Ishikawa (cell line): ENCODE data around the gene F2R.

Source experiments
- CEBPB ChIP-seq: IDR thresholded peaks from 2 replicates; pipeline ENCODE4 v1.6.1; 2012
- CREB1 ChIP-seq: IDR thresholded peaks from 2 replicates; pipeline ENCODE4 v1.6.1; 2012; ENCODE audit warnings: low read depth
- EGR1 ChIP-seq: IDR thresholded peaks from 2 replicates; pipeline ENCODE4 v1.6.1; 2012
- EP300 ChIP-seq: IDR thresholded peaks from 2 replicates; pipeline ENCODE4 v1.6.1; 2012; ENCODE audit warnings: borderline replicate concordance
- FOXM1 ChIP-seq: IDR thresholded peaks from 2 replicates; pipeline ENCODE4 v1.6.1; 2012; ENCODE audit warnings: low read depth, borderline replicate concordance
- MAX ChIP-seq: IDR thresholded peaks from 2 replicates; pipeline ENCODE4 v1.6.1; 2012
- NFIC ChIP-seq: IDR thresholded peaks from 2 replicates; pipeline ENCODE4 v1.6.1; 2012
- RAD21 ChIP-seq: IDR thresholded peaks from 2 replicates; pipeline ENCODE4 v1.6.1; 2012; ENCODE audit warnings: low read depth
- REST ChIP-seq: IDR thresholded peaks from 2 replicates; pipeline ENCODE4 v1.6.1; 2012; ENCODE audit warnings: low read depth, mild to moderate bottlenecking
- TAF1 ChIP-seq: IDR thresholded peaks from 2 replicates; pipeline ENCODE4 v1.6.1; 2012; ENCODE audit warnings: low read depth, mild to moderate bottlenecking
- TCF12 ChIP-seq: IDR thresholded peaks from 2 replicates; pipeline ENCODE4 v1.6.1; 2012; ENCODE audit warnings: low read depth
- TEAD4 ChIP-seq: IDR thresholded peaks from 2 replicates; pipeline ENCODE4 v1.6.1; 2012
- YY1 ChIP-seq: IDR thresholded peaks from 2 replicates; pipeline ENCODE4 v1.6.1; 2012; ENCODE audit warnings: low read depth
- ZBTB7A ChIP-seq: IDR thresholded peaks from 2 replicates; pipeline ENCODE4 v1.6.1; 2012; ENCODE audit warnings: low read depth
- TF ChIP-seq, protein P1 (sequence below): IDR thresholded peaks from 2 replicates; pipeline ENCODE4 v1.6.1; 2012

The F2R gene

DNA sequence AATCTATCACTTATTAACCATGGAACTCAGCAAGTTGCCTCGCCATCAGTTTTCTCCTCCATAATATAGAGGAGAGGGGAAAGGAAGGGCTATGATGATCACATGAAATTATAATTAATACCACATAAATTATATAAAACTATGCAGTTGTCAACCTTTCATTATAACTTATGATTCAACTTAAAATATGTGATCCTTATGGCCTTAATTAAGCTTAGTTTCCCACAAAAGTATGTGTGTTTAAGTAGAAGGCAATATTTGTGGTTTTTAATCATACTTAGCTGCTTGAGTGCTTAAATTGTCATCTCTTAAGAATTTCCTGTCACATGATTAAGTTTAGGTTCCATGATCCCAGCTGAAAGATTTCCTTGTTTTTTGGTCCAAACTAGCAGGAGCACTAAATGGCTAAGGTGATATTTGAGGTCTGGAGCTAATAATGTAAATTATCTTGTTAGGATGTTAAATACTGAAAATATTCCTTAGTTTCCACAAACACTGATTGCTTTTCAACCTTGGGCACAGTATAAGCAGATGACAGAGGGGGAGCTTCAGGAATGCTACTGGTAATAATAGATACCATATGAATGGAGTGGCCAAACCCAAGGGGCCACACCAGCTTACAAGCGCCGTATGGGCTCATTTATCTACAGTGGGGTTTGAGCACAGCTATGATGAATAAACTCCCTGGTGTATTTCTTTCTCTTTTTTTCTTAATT lies 26.4 kb upstream of the F2R start:
- TF ChIP-seq REST: no peak
- TF ChIP-seq TAF1: no peak
- no peak for TF ChIP-seq MAX
- TF ChIP-seq, protein P1, sequence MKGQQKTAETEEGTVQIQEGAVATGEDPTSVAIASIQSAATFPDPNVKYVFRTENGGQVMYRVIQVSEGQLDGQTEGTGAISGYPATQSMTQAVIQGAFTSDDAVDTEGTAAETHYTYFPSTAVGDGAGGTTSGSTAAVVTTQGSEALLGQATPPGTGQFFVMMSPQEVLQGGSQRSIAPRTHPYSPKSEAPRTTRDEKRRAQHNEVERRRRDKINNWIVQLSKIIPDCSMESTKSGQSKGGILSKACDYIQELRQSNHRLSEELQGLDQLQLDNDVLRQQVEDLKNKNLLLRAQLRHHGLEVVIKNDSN: peak; percentile 65
- no peak for TF ChIP-seq YY1
- no peak for TF ChIP-seq RAD21
- no peak for TF ChIP-seq FOXM1
- TF ChIP-seq CEBPB: no peak
- TF ChIP-seq EGR1: no peak
- no peak for TF ChIP-seq TCF12
- peak; percentile 63 for TF ChIP-seq TEAD4
- 0 out of 2 replicates have a peak, but pooled peaks have one; percentile 6 for TF ChIP-seq NFIC
- no peak for TF ChIP-seq ZBTB7A

DNA sequence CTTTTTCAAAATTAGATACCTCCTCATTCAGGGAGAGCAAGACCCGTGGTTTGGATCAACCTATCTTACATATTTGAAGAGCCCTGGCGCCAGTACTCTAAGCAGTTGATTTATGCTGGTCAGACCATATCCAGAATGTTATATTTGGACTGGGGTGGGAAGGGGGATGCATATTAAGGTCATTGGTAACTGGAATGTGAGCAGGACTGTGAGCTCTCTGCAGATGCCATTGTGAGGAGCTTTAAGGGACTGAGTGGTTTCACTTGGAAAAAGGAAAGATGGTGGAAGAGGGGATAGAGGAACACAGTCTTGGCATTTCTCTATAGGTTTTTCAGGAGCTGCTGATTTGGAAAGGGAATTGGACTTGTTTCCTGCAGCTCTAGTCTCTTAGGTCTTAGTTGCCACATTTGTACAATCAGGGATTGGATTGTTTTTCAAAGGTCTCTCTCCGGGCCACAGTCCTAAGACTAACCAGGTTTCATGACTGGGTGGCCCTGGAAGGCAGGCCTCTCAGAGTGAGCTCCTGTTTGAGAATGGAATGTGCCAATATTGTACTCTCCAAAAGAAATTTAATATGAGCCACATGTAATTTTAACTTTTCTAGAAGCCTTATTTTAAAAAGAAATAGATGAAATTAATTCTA lies 25.8 kb upstream of the F2R start:
- TF ChIP-seq FOXM1 (no peak), EGR1 (no peak), REST (no peak), NFIC (no peak), YY1 (no peak), CREB1 (no peak), EP300 (no peak)

DNA sequence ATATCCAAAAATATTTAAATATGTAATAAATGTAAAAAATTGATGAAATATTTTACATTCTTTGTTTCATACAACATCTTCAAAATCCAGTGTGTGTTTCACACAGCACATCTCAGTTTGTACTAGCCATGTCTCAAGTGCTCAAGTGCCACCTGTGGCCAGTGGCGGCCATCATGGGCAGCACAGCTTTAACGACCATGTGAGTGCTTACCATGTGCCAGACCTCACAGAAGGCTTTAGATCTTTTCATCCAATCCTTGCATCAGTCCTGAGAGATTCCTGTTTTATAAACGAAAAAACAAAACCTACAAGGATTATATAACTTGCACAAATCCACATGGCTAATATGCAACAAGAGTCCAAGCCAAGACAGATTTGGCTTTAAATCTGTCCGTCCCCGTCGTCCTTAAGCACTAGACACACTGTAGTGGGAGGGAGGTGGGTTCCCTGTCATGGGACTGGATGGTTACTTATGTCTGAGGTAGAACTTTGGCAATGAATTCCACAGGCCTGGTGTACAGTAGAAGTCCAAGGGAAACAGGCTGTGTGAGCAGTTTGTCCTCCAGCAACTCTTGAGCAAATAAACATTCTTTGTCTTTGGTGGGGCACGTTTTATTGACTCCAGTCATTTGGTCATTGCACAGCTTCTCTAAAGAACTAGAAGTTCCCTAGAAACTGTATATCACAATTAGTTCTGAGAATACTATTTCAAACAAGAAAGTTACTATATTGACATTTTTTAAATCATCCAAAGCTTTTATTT lies 25.0 kb upstream of the F2R start:
- TF ChIP-seq REST (no peak), FOXM1 (no peak), NFIC (no peak), TEAD4 (no peak), ZBTB7A (no peak), CREB1 (no peak), RAD21 (no peak), TAF1 (no peak), YY1 (no peak)

- no peak for TF ChIP-seq EGR1
- no peak for TF ChIP-seq CEBPB
- no peak for TF ChIP-seq TCF12
- no peak for TF ChIP-seq EP300
- TF ChIP-seq TAF1: no peak
- TF ChIP-seq MAX: no peak
- no peak for TF ChIP-seq TEAD4
- no peak for TF ChIP-seq RAD21
- TF ChIP-seq YY1: no peak
- no peak for TF ChIP-seq CREB1
- no peak for TF ChIP-seq NFIC
- TF ChIP-seq, protein P1: no peak
- TF ChIP-seq REST: no peak
- TF ChIP-seq ZBTB7A: no peak
- no peak for TF ChIP-seq FOXM1
Measured at GRCh38 chr5:76691467-76692273, 24.3 kb upstream of the F2R start.
